IMR-90 (cell line): ENCODE results near the gene PCDHGC5.

Source experiments
- POLR2A ChIP-seq: IDR thresholded peaks from 2 replicates; pipeline ENCODE4 v1.6.1; 2012; ENCODE audit warnings: mild to moderate bottlenecking, low read depth, low read length
- TF ChIP-seq, protein P1 (sequence below): conservative IDR thresholded peaks from 2 replicates; pipeline ENCODE4 v1.5.1; 2012; ENCODE audit warnings: mild to moderate bottlenecking, low read depth, low read length, improper control_type of control experiment

DNA sequence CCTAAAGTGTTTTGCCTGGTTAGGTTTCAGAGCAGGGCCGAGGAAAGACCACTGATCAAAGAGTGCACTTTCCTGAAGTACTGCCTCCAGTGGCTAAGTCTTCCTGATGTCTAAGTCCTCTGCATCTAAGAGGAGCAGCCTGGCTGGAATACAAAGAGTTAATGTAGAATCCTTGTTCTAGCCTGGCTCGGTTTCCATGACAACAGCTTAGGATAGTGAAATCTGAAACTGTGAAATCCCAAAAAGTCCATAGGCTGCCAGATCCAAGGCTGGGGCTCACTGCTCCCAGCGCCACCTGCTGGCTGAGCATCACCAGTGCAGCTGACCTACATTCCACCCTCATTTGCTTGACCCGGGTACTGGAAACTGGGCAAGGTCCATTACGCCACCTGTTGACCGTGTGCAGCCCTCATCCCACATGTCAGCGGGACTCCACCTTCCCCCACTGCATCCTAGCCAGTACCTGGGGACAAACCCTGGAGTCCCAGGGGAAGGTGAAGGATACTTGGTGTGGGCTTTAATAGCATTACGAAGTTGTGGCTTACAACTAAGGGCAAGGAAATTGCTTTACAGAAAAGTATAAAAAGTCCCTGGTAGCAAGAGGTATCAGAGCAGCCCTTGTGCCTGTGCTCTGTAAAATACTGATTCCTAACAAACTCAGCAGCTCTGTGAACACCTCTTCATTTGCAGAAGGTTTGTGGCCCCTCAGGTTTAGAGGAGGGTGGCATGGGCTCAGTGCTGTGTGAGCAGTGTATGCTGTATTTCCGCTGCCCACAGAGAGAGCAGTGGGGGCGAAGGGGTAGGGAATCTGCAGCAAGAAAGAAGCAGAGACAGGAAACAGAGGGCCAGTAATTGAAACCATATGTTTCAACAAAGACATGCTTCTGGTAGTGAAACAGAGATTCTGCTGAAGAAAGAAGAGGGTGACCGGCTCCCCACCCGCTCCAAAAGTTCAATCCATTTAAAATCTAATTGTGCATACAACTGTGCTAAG, 36.0 kb downstream of the PCDHGC5 start:
- TF ChIP-seq, protein P1, sequence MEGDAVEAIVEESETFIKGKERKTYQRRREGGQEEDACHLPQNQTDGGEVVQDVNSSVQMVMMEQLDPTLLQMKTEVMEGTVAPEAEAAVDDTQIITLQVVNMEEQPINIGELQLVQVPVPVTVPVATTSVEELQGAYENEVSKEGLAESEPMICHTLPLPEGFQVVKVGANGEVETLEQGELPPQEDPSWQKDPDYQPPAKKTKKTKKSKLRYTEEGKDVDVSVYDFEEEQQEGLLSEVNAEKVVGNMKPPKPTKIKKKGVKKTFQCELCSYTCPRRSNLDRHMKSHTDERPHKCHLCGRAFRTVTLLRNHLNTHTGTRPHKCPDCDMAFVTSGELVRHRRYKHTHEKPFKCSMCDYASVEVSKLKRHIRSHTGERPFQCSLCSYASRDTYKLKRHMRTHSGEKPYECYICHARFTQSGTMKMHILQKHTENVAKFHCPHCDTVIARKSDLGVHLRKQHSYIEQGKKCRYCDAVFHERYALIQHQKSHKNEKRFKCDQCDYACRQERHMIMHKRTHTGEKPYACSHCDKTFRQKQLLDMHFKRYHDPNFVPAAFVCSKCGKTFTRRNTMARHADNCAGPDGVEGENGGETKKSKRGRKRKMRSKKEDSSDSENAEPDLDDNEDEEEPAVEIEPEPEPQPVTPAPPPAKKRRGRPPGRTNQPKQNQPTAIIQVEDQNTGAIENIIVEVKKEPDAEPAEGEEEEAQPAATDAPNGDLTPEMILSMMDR: peak; percentile 99; the same call in 1 of the 2 replicates
- TF ChIP-seq POLR2A: peak; percentile 52; the same call in 1 of the 2 replicates
